Activated CD4-positive, alpha-beta T cell treated with anti-CD3 and anti-CD28 coated beads, Interleukin-2, amount 10 ng/mL, durations not matched to agents 7 days and 5 days (primary cell): ENCODE results near the gene RHOU. TPM values are rescaled to one million over a fixed set of nuclear protein-coding genes. Genes with fewer than 3 reads are reported as not detected.
"Not testable (repeated sequence)": the region's sequence is repeated elsewhere in the genome, so short reads cannot be mapped to it uniquely, and the experiment has no call there.

ENCODE experiments used
- CTCF ChIA-PET: fragments of 350-600 bp; sonication (Branson Sonifier 250); formaldehyde crosslinking; loops from one replicate; lab custom pipeline; 2021; ENCODE audit warnings: antibody characterized with exemption; lab: Charles Lee
- POLR2A ChIA-PET: fragments of 350-600 bp; sonication (Branson Sonifier 250); formaldehyde crosslinking; loops from one replicate; lab custom pipeline; 2021; ENCODE audit warnings: antibody characterized with exemption; lab: Charles Lee
- DNase-seq: peaks from one replicate; pipeline ENCODE4 v3.0.0-alpha.2; 2020
- H3K27ac Mint-ChIP-seq: one replicate; pipeline ENCODE4 v1.8.0; 2021; ENCODE audit warnings: mild to moderate bottlenecking, moderate library complexity, mixed read lengths
- H3K27me3 Mint-ChIP-seq: one replicate; pipeline ENCODE4 v1.8.0; 2021; ENCODE audit warnings: mixed read lengths
- H3K36me3 Mint-ChIP-seq: one replicate; pipeline ENCODE4 v1.8.0; 2021; ENCODE audit warnings: low read depth, mixed read lengths
- H3K4me1 Mint-ChIP-seq: one replicate; pipeline ENCODE4 v1.8.0; 2021; ENCODE audit warnings: mixed read lengths
- H3K4me3 Mint-ChIP-seq: one replicate; pipeline ENCODE4 v1.8.0; 2021; ENCODE audit warnings: mild to moderate bottlenecking, moderate library complexity, mixed read lengths
- H3K9me3 Mint-ChIP-seq: one replicate; pipeline ENCODE4 v1.8.0; 2021; ENCODE audit warnings: mixed read lengths
- total RNA-seq, 2 experiments: library from RNA; stranded (reverse); gene quantifications; one replicate each; pipeline ENCODE4 v1.2.3, GENCODE V29; 2021

Gene RHOU
- total RNA-seq, 2 experiments from 2014 or later = 7.9 to 8.4 TPM

- peaks cover 5% of the 10 kb centered on the region for H3K27me3 Mint-ChIP-seq
- H3K4me1 Mint-ChIP-seq = peaks cover 19% of the 10 kb centered on the region
- no peak overlapping the region for H3K27ac Mint-ChIP-seq
- H3K36me3 Mint-ChIP-seq = peaks cover 5% of the 10 kb centered on the region
- ChIA-PET CTCF (no interaction called here), POLR2A (no interaction called here)
- no peak for DNase-seq
- H3K4me3 Mint-ChIP-seq = no peak overlapping the region
- H3K9me3 Mint-ChIP-seq = no peaks in the 10 kb centered on the region
Observed at GRCh38 chr1:228768355-228769000, 33.2 kb downstream of the RHOU start.

- no peak for DNase-seq
- Mint-ChIP-seq H3K9me3 (peaks cover 2% of the 10 kb centered on the region), H3K27me3 (peaks cover 5% of the 10 kb centered on the region), H3K27ac (no peak overlapping the region), H3K36me3 (peaks cover under 1% of the 10 kb centered on the region), H3K4me3 (no peak overlapping the region), H3K4me1 (peaks cover 14% of the 10 kb centered on the region)
- CTCF ChIA-PET = no interaction called here
- POLR2A ChIA-PET = no interaction called here
Observed at GRCh38 chr1:228770779-228771223, 35.5 kb downstream of the RHOU start.

DNA sequence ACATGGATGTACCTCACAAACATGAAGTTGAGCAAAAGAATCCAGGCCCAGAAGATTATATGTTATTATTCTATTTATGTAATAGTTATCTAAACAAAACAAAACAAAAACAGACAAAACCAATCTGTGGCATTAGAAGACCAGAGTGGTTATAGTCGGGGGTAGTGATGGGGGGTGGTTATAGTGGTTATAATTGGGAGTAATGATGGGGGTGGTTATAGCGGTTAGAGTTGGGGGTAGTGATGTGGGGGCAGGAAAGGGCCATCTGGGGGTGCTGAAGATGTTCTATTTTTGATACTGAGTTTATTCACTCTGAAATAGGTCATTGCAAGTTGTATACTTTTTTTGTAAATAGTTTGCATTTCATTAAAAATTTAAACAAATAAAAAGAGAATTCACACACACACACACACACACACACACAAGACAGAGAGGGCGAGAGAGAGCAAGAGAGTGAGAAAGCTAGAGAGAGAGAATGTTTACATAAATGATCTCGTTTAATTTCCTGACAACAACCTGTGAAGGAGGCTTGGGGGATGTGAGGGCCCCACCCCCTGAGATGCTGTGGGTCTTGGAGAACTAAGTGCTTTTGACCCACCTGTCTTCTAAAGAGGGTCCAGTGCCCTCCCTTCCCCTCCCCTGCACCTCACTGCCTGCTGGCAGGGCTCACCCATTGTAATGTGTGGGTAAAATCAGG lies 37.4 kb downstream of the RHOU start:
- peaks cover 2% of the 10 kb centered on the region for H3K27me3 Mint-ChIP-seq
- H3K4me3 Mint-ChIP-seq = no peak overlapping the region
- H3K36me3 Mint-ChIP-seq = no peaks in the 10 kb centered on the region
- no peak for DNase-seq
- H3K4me1 Mint-ChIP-seq = peaks cover 8% of the 10 kb centered on the region
- CTCF ChIA-PET = no interaction called here
- H3K9me3 Mint-ChIP-seq = peaks cover 2% of the 10 kb centered on the region
- no peak overlapping the region for H3K27ac Mint-ChIP-seq
- POLR2A ChIA-PET = no interaction called here

DNA sequence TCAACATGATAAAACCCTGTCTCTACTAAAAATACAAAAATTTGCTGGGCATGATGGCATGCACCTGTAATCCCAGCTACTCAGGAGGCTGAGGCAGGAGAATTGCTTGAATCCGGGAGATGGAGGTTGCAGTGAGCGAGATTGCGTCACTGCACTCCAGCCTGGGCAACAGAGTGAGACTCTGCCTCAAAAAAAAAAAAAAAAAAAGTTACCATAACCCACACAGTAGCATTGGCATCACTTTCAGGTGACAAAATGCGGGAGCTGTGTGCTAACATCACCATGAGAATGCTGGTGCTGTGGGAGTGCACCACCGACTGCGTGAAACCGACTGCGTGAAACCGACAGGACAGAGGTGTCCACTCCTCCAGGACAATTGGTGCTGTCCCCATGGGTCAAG lies 40.7 kb downstream of the RHOU start:
- H3K27me3 Mint-ChIP-seq, POLR2A ChIA-PET, H3K27ac Mint-ChIP-seq, CTCF ChIA-PET, H3K4me1 Mint-ChIP-seq, H3K9me3 Mint-ChIP-seq, H3K36me3 Mint-ChIP-seq, DNase-seq, H3K4me3 Mint-ChIP-seq: not testable (repeated sequence)

DNA sequence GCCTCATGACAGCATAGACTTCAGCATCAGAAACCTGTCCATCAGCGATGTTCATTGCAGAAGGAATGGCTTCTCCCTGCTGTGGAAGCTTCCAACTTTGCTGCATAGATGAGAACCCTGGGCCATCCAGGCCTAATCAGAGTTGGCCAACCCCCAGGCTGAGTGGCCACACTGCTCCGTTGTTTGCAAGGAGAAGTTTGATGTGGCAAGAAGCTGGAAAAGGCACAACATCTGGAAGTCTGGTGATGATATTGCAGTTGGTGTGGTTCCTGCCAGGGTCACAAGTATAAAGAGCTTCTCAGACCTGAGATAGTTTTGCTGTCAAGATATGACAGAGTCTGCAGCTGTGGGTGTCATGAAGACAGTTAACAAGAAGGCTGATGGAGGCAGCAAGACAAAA lies 41.2 kb downstream of the RHOU start:
- CTCF ChIA-PET = no interaction called here
- H3K36me3 Mint-ChIP-seq = no peaks in the 10 kb centered on the region
- no peak for DNase-seq

GRCh38 chr1:228777236-228777635 lies 42.0 kb downstream of the RHOU start:
- CTCF ChIA-PET = no interaction called here
- Mint-ChIP-seq H3K4me3 (no peak overlapping the region), H3K36me3 (no peaks in the 10 kb centered on the region), H3K27ac (no peak overlapping the region), H3K9me3 (peaks cover 2% of the 10 kb centered on the region), H3K4me1 (peaks cover 8% of the 10 kb centered on the region), H3K27me3 (peaks cover 3% of the 10 kb centered on the region)
- no peak for DNase-seq
- POLR2A ChIA-PET = no interaction called here

More for the DNA sequence above, 41.2 kb downstream of the RHOU start:
- peaks cover 8% of the 10 kb centered on the region for H3K4me1 Mint-ChIP-seq
- peaks cover 3% of the 10 kb centered on the region for H3K27me3 Mint-ChIP-seq
- POLR2A ChIA-PET = no interaction called here
- peaks cover 2% of the 10 kb centered on the region for H3K9me3 Mint-ChIP-seq
- H3K27ac Mint-ChIP-seq = no peak overlapping the region
- no peak overlapping the region for H3K4me3 Mint-ChIP-seq

GRCh38 chr1:228778026-228778425 lies 42.7 kb downstream of the RHOU start:
- no peak for DNase-seq
- H3K36me3 Mint-ChIP-seq = no peaks in the 10 kb centered on the region
- ChIA-PET POLR2A (interaction anchor here (0.6 kb wide), 1 partner anchor 47 kb away, joined by 3 read pairs; no protein-coding TSS in a partner anchor), CTCF (interaction anchor here (0.6 kb wide), 1 partner anchor 73 kb away, joined by 5 read pairs; no protein-coding TSS in a partner anchor)
- no peak overlapping the region for H3K27ac Mint-ChIP-seq
- H3K4me1 Mint-ChIP-seq = peaks cover 6% of the 10 kb centered on the region
- H3K27me3 Mint-ChIP-seq = peaks cover 3% of the 10 kb centered on the region
- H3K4me3 Mint-ChIP-seq = no peak overlapping the region
- H3K9me3 Mint-ChIP-seq = peaks cover 2% of the 10 kb centered on the region

GRCh38 chr1:228778466-228778865 lies 43.2 kb downstream of the RHOU start:
- ChIA-PET POLR2A (interaction anchor here (0.6 kb wide), 1 partner anchor 47 kb away, joined by 3 read pairs; no protein-coding TSS in a partner anchor), CTCF (interaction anchor here (0.6 to 0.7 kb wide), 2 partner anchors 12 to 72 kb away, joined by 3 to 5 read pairs; no protein-coding TSS in a partner anchor)
- DNase-seq = no peak
- H3K4me1 Mint-ChIP-seq = peaks cover 5% of the 10 kb centered on the region
- H3K27me3 Mint-ChIP-seq = peaks cover 3% of the 10 kb centered on the region
- no peak overlapping the region for H3K4me3 Mint-ChIP-seq
- H3K9me3 Mint-ChIP-seq = peaks cover 2% of the 10 kb centered on the region
- no peak overlapping the region for H3K27ac Mint-ChIP-seq
- no peaks in the 10 kb centered on the region for H3K36me3 Mint-ChIP-seq

GRCh38 chr1:228778961-228779360 lies 43.7 kb downstream of the RHOU start:
- no peak for DNase-seq
- H3K36me3 Mint-ChIP-seq = no peaks in the 10 kb centered on the region
- ChIA-PET CTCF (interaction anchor here (0.7 to 1.1 kb wide), 3 partner anchors 11 to 16 kb away, joined by 3 read pairs; no protein-coding TSS in a partner anchor), POLR2A (no interaction called here)
- no peak overlapping the region for H3K27ac Mint-ChIP-seq
- peaks cover 3% of the 10 kb centered on the region for H3K27me3 Mint-ChIP-seq
- peaks cover 5% of the 10 kb centered on the region for H3K4me1 Mint-ChIP-seq
- H3K9me3 Mint-ChIP-seq = peaks cover 2% of the 10 kb centered on the region
- no peak overlapping the region for H3K4me3 Mint-ChIP-seq

- H3K4me1 Mint-ChIP-seq = no peaks in the 10 kb centered on the region
- no peaks in the 10 kb centered on the region for H3K36me3 Mint-ChIP-seq
- no peak overlapping the region for H3K27ac Mint-ChIP-seq
- H3K9me3 Mint-ChIP-seq = no peaks in the 10 kb centered on the region
- no peak overlapping the region for H3K4me3 Mint-ChIP-seq
- ChIA-PET CTCF (no interaction called here), POLR2A (no interaction called here)
- H3K27me3 Mint-ChIP-seq = peaks cover 3% of the 10 kb centered on the region
- DNase-seq = no peak
Observed at GRCh38 chr1:228781161-228781808, 46.0 kb downstream of the RHOU start.

DNA sequence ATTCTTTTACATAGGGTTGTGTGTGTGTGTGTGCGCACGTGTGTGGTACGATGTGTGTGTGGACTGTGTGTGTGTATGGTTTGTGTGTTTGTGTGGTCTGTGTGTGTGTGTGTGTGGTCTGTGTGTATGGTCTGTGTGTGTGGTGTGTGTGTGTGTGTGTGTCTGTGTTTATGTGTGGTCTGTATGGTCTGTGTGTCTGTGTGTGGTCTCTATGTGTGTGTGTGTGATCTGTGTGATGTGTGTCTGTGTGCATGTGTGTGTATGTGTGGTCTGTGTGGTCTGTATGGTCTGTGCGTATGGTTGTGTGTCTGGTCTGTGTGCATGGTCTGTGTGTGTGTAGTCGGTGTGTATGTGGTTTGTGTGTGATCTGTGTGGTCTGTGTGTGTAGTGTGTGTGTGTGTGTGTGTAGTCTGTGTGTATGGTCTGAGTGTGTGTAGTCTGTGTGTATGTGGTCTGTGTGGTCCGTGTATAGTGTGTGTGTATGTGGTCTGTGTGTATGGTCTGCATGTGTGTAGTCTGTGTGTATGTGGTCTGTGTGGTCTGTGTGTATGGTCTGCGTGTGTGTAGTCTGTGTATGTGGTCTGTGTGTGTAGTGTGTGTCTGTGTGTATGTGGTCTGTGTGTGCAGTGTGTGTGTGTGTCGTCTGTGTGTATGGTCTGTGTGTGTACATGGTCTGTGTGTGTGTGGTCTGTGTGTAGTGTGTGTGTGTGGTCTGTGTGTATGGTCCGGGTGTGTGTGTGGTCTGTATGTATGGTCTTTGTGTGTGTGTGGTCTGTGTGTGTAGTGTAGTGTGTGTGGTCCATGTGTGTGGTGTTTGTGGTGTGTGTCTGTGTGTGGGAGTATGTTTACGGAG lies 46.8 kb downstream of the RHOU start:
- Mint-ChIP-seq H3K4me1 (no peaks in the 10 kb centered on the region), H3K27me3 (peaks cover 3% of the 10 kb centered on the region), H3K9me3 (no peaks in the 10 kb centered on the region), H3K27ac (no peak overlapping the region), H3K36me3 (no peaks in the 10 kb centered on the region), H3K4me3 (no peak overlapping the region)
- ChIA-PET CTCF (no interaction called here), POLR2A (no interaction called here)
- no peak for DNase-seq

- ChIA-PET POLR2A (no interaction called here), CTCF (interaction anchor here (0.6 to 1.4 kb wide), 3 partner anchors 8 to 708 kb away, joined by 3 to 4 read pairs (median 3); no protein-coding TSS in a partner anchor)
- no peak overlapping the region for H3K4me3 Mint-ChIP-seq
- H3K27ac Mint-ChIP-seq = no peak overlapping the region
- no peak for DNase-seq
- H3K27me3 Mint-ChIP-seq = peaks cover 3% of the 10 kb centered on the region
- H3K9me3 Mint-ChIP-seq = peaks cover under 1% of the 10 kb centered on the region
- H3K36me3 Mint-ChIP-seq = no peaks in the 10 kb centered on the region
- H3K4me1 Mint-ChIP-seq = no peaks in the 10 kb centered on the region
Observed at GRCh38 chr1:228782662-228783417, 47.6 kb downstream of the RHOU start.
